Suprapubic skin (tissue), 3 donors: ENCODE results near the gene ITGAL.

Experiments
- EP300 ChIP-seq: sonication (generic); formaldehyde crosslinking; IDR thresholded peaks from one replicate; pipeline ENCODE4 v1.6.1; 2017; ENCODE audit warnings: antibody characterized with exemption
- POLR2A ChIP-seq, 2 donors: fragments of 450-650 bp; IDR thresholded peaks; one replicate each; pipeline ENCODE4 v1.6.1; 2017; ENCODE audit warnings: antibody characterized with exemption in 2 of 2, mild to moderate bottlenecking in 2 of 2, moderate library complexity in 2 of 2
- TF ChIP-seq, protein P1 (sequence below), 2 donors: fragments of 200-600 bp in 1 of 2; fragments of 450-650 bp in 1 of 2; sonication (generic) in 1 of 2; IDR thresholded peaks; one replicate each; pipeline ENCODE4 v1.5.1; 2016 to 2019; ENCODE audit warnings: antibody characterized with exemption in 2 of 2, mild to moderate bottlenecking in 1 of 2, moderate library complexity in 1 of 2

DNA sequence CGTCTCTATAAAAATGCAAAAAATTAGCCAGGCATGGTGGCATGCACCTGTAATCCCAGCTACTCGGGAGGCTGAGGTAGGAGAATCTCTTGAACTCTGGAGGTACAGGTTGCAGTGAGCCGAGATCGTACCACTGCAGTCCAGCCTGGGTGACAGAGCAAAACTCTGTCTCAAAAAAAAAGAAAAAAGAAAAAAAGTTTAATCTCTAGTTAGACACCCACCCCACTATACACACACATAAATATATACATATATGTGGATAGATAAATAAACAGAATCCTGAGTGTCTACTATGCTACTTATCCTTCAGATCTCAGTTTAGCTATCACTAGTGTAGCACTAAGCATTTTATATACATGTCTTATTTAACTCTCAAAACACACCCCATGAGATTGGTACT is 18.7 kb downstream of the ITGAL start:
- TF ChIP-seq EP300: no peak
- TF ChIP-seq, protein P1, sequence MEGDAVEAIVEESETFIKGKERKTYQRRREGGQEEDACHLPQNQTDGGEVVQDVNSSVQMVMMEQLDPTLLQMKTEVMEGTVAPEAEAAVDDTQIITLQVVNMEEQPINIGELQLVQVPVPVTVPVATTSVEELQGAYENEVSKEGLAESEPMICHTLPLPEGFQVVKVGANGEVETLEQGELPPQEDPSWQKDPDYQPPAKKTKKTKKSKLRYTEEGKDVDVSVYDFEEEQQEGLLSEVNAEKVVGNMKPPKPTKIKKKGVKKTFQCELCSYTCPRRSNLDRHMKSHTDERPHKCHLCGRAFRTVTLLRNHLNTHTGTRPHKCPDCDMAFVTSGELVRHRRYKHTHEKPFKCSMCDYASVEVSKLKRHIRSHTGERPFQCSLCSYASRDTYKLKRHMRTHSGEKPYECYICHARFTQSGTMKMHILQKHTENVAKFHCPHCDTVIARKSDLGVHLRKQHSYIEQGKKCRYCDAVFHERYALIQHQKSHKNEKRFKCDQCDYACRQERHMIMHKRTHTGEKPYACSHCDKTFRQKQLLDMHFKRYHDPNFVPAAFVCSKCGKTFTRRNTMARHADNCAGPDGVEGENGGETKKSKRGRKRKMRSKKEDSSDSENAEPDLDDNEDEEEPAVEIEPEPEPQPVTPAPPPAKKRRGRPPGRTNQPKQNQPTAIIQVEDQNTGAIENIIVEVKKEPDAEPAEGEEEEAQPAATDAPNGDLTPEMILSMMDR (IDR thresholded peaks at IDR 0.05): no peak
- TF ChIP-seq POLR2A (IDR thresholded peaks at IDR 0.05): no peak
